DND-41 (cell line): ENCODE measurements around the gene VDAC2.
"Not testable (repeated sequence)": the region's sequence is repeated elsewhere in the genome, so short reads cannot be mapped to it uniquely, and the experiment has no call there.

Experiments
- ATAC-seq: fragments of 200-7000 bp; cut with Tn5 transposase; 3 replicates; pipeline ENCODE4 v1.9.1; 2021; ENCODE audit warnings: low read depth; ENCODE audit not compliant: insufficient read depth
- DNase-seq: peaks from one replicate; pipeline ENCODE4 v3.0.0-alpha.2; 2020
- H2AFZ ChIP-seq: 2 replicates; pipeline ENCODE4 v1.6.0; 2012; ENCODE audit warnings: low read depth, low read length
- H3K27ac ChIP-seq: 2 replicates; pipeline ENCODE4 v1.5.1; 2012; ENCODE audit warnings: low read length, inconsistent platforms
- H3K27me3 ChIP-seq: fragments of 200-600 bp; sonication (generic); 2 replicates; pipeline ENCODE4 v1.6.0; 2012; ENCODE audit warnings: low read length, mild to moderate bottlenecking, inconsistent platforms; ENCODE audit not compliant: insufficient read depth, poor library complexity
- H3K36me3 ChIP-seq: 2 replicates; pipeline ENCODE4 v1.5.1; 2012; ENCODE audit warnings: low read length, inconsistent platforms; ENCODE audit not compliant: insufficient read depth
- H3K4me1 ChIP-seq: 2 replicates; pipeline ENCODE4 v1.5.1; 2012; ENCODE audit warnings: mild to moderate bottlenecking, low read length; ENCODE audit not compliant: insufficient read depth
- H3K4me2 ChIP-seq: 2 replicates; pipeline ENCODE4 v1.6.0; 2012; ENCODE audit warnings: mild to moderate bottlenecking, moderate library complexity, low read length, inconsistent platforms; ENCODE audit not compliant: insufficient read depth
- H3K4me3 ChIP-seq, 2 experiments: fragments of 200-600 bp in 1 of 2; shearing (Covaris generic) in 1 of 2; 2 replicates each; pipeline ENCODE4 v1.5.1; 2012 to 2016; ENCODE audit warnings: inconsistent platforms in 2 of 2, low read length in 2 of 2, mild to moderate bottlenecking in 2 of 2, low read depth in 1 of 2, moderate library complexity in 1 of 2
- H3K79me2 ChIP-seq: 2 replicates; pipeline ENCODE4 v1.6.0; 2012; ENCODE audit warnings: low read length, inconsistent platforms; ENCODE audit not compliant: insufficient read depth
- H3K9ac ChIP-seq: 2 replicates; pipeline ENCODE4 v1.6.0; 2012; ENCODE audit warnings: low read depth, mild to moderate bottlenecking, inconsistent platforms, low read length, moderate library complexity
- H3K9me3 ChIP-seq: 2 replicates; pipeline ENCODE4 v1.5.1; 2012; ENCODE audit warnings: low read length, moderate library complexity, mild to moderate bottlenecking, inconsistent platforms; ENCODE audit not compliant: insufficient read depth, severe bottlenecking
- H4K20me1 ChIP-seq: 2 replicates; pipeline ENCODE4 v1.6.0; 2012; ENCODE audit warnings: low read length; ENCODE audit not compliant: insufficient read depth
- EZH2 ChIP-seq: IDR thresholded peaks from 3 replicates; pipeline ENCODE4 v1.6.1; 2012; ENCODE audit warnings: borderline replicate concordance, low read depth, mild to moderate bottlenecking, moderate library complexity, low read length, inconsistent platforms; ENCODE audit not compliant: severe bottlenecking
- TF ChIP-seq, protein P1 (sequence below): IDR thresholded peaks from 2 replicates; pipeline ENCODE4 v1.5.1; 2012; ENCODE audit warnings: borderline replicate concordance, low read length, moderate library complexity, mild to moderate bottlenecking; ENCODE audit not compliant: poor library complexity, severe bottlenecking; ENCODE audit errors: extremely low read depth

Gene VDAC2

DNA sequence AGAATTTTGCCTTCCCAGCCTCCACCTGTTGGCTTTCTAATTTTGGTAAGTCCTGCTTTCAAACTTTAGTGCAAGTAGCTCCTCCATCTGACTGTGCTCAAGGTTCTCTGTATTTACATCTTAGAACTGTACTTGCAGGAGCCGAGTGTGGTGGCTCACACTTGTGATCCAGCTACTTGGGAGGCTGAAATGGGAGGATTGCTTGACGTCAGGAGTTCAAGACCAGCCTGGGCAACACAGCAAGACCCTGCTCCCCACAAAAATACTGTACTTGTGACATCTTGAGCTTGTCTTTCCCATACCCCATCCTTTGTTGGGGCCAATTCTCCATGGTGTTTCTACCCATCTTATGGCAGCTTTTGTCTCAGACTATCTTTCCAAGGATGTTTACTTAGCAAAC is 4.7 kb upstream of the VDAC2 start:
- Histone ChIP-seq H3K4me3 (no peak overlapping the region), H3K9me3 (no peaks in the 10 kb centered on the region), H3K4me1 (peaks cover 10% of the 10 kb centered on the region), H4K20me1 (peaks cover under 1% of the 10 kb centered on the region; the same call in 1 of the 2 replicates), H3K4me2 (no peak overlapping the region), H3K27ac (no peak overlapping the region), H2AFZ (no peak overlapping the region), H3K9ac (no peak overlapping the region), H3K79me2 (peaks cover 5% of the 10 kb centered on the region), H3K36me3 (peaks cover under 1% of the 10 kb centered on the region; the same call in 1 of the 2 replicates), H3K27me3 (no peaks in the 10 kb centered on the region)
- DNase-seq (no peak), ATAC-seq (no peak)
- TF ChIP-seq EZH2, result no peak
- TF ChIP-seq, protein P1, sequence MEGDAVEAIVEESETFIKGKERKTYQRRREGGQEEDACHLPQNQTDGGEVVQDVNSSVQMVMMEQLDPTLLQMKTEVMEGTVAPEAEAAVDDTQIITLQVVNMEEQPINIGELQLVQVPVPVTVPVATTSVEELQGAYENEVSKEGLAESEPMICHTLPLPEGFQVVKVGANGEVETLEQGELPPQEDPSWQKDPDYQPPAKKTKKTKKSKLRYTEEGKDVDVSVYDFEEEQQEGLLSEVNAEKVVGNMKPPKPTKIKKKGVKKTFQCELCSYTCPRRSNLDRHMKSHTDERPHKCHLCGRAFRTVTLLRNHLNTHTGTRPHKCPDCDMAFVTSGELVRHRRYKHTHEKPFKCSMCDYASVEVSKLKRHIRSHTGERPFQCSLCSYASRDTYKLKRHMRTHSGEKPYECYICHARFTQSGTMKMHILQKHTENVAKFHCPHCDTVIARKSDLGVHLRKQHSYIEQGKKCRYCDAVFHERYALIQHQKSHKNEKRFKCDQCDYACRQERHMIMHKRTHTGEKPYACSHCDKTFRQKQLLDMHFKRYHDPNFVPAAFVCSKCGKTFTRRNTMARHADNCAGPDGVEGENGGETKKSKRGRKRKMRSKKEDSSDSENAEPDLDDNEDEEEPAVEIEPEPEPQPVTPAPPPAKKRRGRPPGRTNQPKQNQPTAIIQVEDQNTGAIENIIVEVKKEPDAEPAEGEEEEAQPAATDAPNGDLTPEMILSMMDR, result no peak

- not testable (repeated sequence) for H3K27me3 ChIP-seq, H3K4me2 ChIP-seq, H3K9me3 ChIP-seq, DNase-seq, ATAC-seq, H3K4me3 ChIP-seq, H2AFZ ChIP-seq, H4K20me1 ChIP-seq, H3K27ac ChIP-seq, H3K36me3 ChIP-seq, H3K9ac ChIP-seq
- H3K79me2 ChIP-seq, result peaks cover 12% of the 10 kb centered on the region
- H3K4me1 ChIP-seq, result peaks cover 13% of the 10 kb centered on the region
Measured at GRCh38 chr10:75206638-75207037, 4.0 kb upstream of the VDAC2 start.

DNA sequence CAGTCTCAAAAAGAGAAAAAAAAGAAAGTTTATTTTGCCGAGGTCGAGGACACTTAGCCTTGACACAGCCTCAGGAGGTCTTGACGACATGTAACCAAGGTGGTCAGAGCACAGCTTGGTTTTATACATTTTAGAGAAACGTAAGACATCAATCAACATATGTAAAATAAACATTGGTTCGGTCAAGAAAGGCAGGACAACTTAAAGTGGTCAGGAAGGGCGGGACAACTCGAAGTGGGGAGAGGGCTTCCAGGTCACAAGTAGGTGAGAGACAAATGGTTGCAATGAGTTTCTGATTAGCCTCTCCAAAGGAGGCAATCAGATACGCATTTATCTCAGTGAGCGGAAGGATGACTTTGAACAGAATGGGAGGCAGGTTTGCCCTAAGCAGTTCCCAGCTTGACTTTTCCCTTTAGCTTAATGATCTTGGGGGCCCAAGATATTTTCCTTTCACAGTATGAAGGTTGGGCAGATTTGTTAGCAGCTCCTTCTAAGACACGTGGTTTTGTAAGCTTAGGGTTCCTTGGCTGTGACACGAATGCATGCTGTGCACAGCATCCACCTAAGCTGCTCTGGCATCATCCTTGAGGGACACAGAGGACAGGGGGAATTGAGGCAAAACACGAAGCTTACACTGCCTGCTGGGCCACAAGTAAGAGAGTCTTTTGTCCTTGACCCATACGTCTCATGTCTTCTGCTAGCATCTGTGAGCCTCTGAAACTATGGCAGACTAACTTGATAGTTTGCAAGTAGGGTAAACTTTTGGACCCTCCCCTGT is 3.3 kb upstream of the VDAC2 start:
- no peak overlapping the region for H2AFZ ChIP-seq
- no peak overlapping the region for H3K27ac ChIP-seq
- no peaks in the 10 kb centered on the region for H3K27me3 ChIP-seq
- H3K4me1 ChIP-seq, result peaks cover 19% of the 10 kb centered on the region
- peaks cover 7% of the 10 kb centered on the region for H3K36me3 ChIP-seq
- H3K9me3 ChIP-seq, result no peaks in the 10 kb centered on the region
- H3K9ac ChIP-seq, result no peak overlapping the region
- no peak overlapping the region for H3K4me2 ChIP-seq
- no peak overlapping the region for H3K4me3 ChIP-seq
- ATAC-seq (no peak), DNase-seq (no peak)
- H3K79me2 ChIP-seq, result peaks cover 19% of the 10 kb centered on the region
- peaks cover 10% of the 10 kb centered on the region; the same call in 1 of the 2 replicates for H4K20me1 ChIP-seq
- TF ChIP-seq EZH2, result no peak
- TF ChIP-seq, protein P1, result no peak

- ATAC-seq (no peak), DNase-seq (no peak)
- H3K9ac ChIP-seq, result no peak overlapping the region
- no peak overlapping the region for H3K27ac ChIP-seq
- no peaks in the 10 kb centered on the region for H3K9me3 ChIP-seq
- peaks cover 24% of the 10 kb centered on the region for H3K79me2 ChIP-seq
- peaks cover 12% of the 10 kb centered on the region; the same call in 1 of the 2 replicates for H4K20me1 ChIP-seq
- TF ChIP-seq, protein P1, result no peak
- no peak for TF ChIP-seq EZH2
- H3K4me2 ChIP-seq, result no peak overlapping the region
- no peaks in the 10 kb centered on the region for H3K27me3 ChIP-seq
- H3K36me3 ChIP-seq, result peaks cover 12% of the 10 kb centered on the region
- H2AFZ ChIP-seq, result no peak overlapping the region
- peaks cover 25% of the 10 kb centered on the region for H3K4me1 ChIP-seq
- no peak overlapping the region for H3K4me3 ChIP-seq
Measured at GRCh38 chr10:75207857-75208144, 2.8 kb upstream of the VDAC2 start.
